ENCODE data around the gene PARS2. TPM values are rescaled to one million over a fixed set of nuclear protein-coding genes. Genes with fewer than 3 reads are reported as not detected.

PARS2 gene
- total RNA-seq, 1 experiment from 2014 or later: 9.6 TPM

GRCh38 chr1:54748094-54748835 lies 16.1 kb downstream of the PARS2 start:
- ChIA-PET CTCF (no interaction called here), RAD21 (ENCODE audit: low non-redundant PET in 1 of 2, low total read pairs in 2 of 2, uncharacterized antibody in 2 of 2, unreplicated experiment in 2 of 2) (no interaction called here), POLR2A (no interaction called here)
- intact Hi-C loops (cut with micrococcal nuclease): no loop called here
- Histone ChIP-seq H3K79me2 (ENCODE audit: insufficient read depth, low read length) (no peaks in the 10 kb centered on the region), H3K9me3 (ENCODE audit: control insufficient read depth in 1 of 2, insufficient read depth in 1 of 2, low read depth in 1 of 2, low read length in 2 of 2) (no peaks in the 10 kb centered on the region), H3K9me2 (ENCODE audit: insufficient read depth) (no peaks in the 10 kb centered on the region), H3K9ac (ENCODE audit: low read length) (no peak overlapping the region), H4K20me1 (ENCODE audit: insufficient read depth) (no peaks in the 10 kb centered on the region), H3K27ac (ENCODE audit: low read depth, low read length) (no peak overlapping the region), H3K4me2 (ENCODE audit: low read length) (no peak overlapping the region), H2AFZ (ENCODE audit: low read depth, low read length, poor library complexity, severe bottlenecking) (no peak overlapping the region), H3K36me3 (ENCODE audit: control insufficient read depth in 1 of 2, insufficient read depth in 2 of 2, low read length in 2 of 2) (peaks cover 0 to 7% of the 10 kb centered on the region in 2 experiments; a peak in 1 of 4 replicates), H3K4me1 (ENCODE audit: control insufficient read depth in 1 of 2, insufficient read depth in 2 of 2, low read length in 2 of 2) (no peaks in the 10 kb centered on the region), H3K4me3 (replicated peaks in 1 of 2; ENCODE audit: low read depth in 1 of 2, low read length in 2 of 2) (no peak overlapping the region), H3K27me3 (ENCODE audit: insufficient read depth, low read length) (no peaks in the 10 kb centered on the region)
- BruUV-seq (replicated peaks): no TSS peak
- DNase-seq (ENCODE audit: low read depth, low spot score) (no peak), ATAC-seq (no peak)
- TF ChIP-seq YY1 (IDR thresholded peaks at IDR 0.05; ENCODE audit: extremely low read depth, insufficient replicate concordance, low read depth, low read length) (no peak), RAD21 (IDR thresholded peaks at IDR 0.05; ENCODE audit: low read depth) (no peak), SIN3A (IDR thresholded peaks at IDR 0.05; ENCODE audit: low read depth) (no peak), POLR2AphosphoS5 (IDR thresholded peaks at IDR 0.05; ENCODE audit: low read depth, low read length) (no peak), CEBPB (IDR thresholded peaks at IDR 0.05; ENCODE audit: low read depth) (no peak)

GRCh38 chr1:54745864-54746263 lies 18.5 kb downstream of the PARS2 start:
- Histone ChIP-seq H3K79me2 (ENCODE audit: insufficient read depth, low read length) (no peaks in the 10 kb centered on the region), H3K9ac (ENCODE audit: low read length) (no peak overlapping the region), H4K20me1 (ENCODE audit: insufficient read depth) (no peaks in the 10 kb centered on the region), H3K36me3 (ENCODE audit: control insufficient read depth in 1 of 2, insufficient read depth in 2 of 2, low read length in 2 of 2) (peaks cover 10 to 15% of the 10 kb centered on the region in 2 experiments; a peak in 2 of 4 replicates), H3K27me3 (ENCODE audit: insufficient read depth, low read length) (no peaks in the 10 kb centered on the region), H3K9me2 (ENCODE audit: insufficient read depth) (no peaks in the 10 kb centered on the region), H3K4me3 (replicated peaks in 1 of 2; ENCODE audit: low read depth in 1 of 2, low read length in 2 of 2) (no peak overlapping the region), H2AFZ (ENCODE audit: low read depth, low read length, poor library complexity, severe bottlenecking) (no peak overlapping the region), H3K4me1 (ENCODE audit: control insufficient read depth in 1 of 2, insufficient read depth in 2 of 2, low read length in 2 of 2) (no peaks in the 10 kb centered on the region), H3K9me3 (ENCODE audit: control insufficient read depth in 1 of 2, insufficient read depth in 1 of 2, low read depth in 1 of 2, low read length in 2 of 2) (no peaks in the 10 kb centered on the region), H3K4me2 (ENCODE audit: low read length) (no peak overlapping the region), H3K27ac (ENCODE audit: low read depth, low read length) (no peak overlapping the region)
- no TSS peak for BruUV-seq (replicated peaks)
- ChIA-PET RAD21 (ENCODE audit: low non-redundant PET in 1 of 2, low total read pairs in 2 of 2, uncharacterized antibody in 2 of 2, unreplicated experiment in 2 of 2) (no interaction called here), POLR2A (no interaction called here), CTCF (no interaction called here)
- DNase-seq (ENCODE audit: low read depth, low spot score): no peak
- no peak for ATAC-seq
- intact Hi-C loops (cut with micrococcal nuclease): no loop called here
- TF ChIP-seq ELF1 (IDR thresholded peaks at IDR 0.05; ENCODE audit: borderline replicate concordance, low read depth): no peak
- TF ChIP-seq FOSL1 (IDR thresholded peaks at IDR 0.05; ENCODE audit: low read depth): no peak
- TF ChIP-seq POLR2AphosphoS5 (IDR thresholded peaks at IDR 0.05; ENCODE audit: low read depth, low read length): no peak
- no peak for TF ChIP-seq RAD21 (IDR thresholded peaks at IDR 0.05; ENCODE audit: low read depth)
- no peak for TF ChIP-seq TCF7L2 (IDR thresholded peaks at IDR 0.05; ENCODE audit: borderline replicate concordance, extremely low read depth, insufficient read depth, insufficient read length)
- TF ChIP-seq EZH2 (IDR thresholded peaks at IDR 0.05): no peak
- no peak for TF ChIP-seq ZFX (IDR thresholded peaks at IDR 0.05)
- no peak for TF ChIP-seq SRF (IDR thresholded peaks at IDR 0.05; ENCODE audit: low read depth)
- TF ChIP-seq, protein P1, sequence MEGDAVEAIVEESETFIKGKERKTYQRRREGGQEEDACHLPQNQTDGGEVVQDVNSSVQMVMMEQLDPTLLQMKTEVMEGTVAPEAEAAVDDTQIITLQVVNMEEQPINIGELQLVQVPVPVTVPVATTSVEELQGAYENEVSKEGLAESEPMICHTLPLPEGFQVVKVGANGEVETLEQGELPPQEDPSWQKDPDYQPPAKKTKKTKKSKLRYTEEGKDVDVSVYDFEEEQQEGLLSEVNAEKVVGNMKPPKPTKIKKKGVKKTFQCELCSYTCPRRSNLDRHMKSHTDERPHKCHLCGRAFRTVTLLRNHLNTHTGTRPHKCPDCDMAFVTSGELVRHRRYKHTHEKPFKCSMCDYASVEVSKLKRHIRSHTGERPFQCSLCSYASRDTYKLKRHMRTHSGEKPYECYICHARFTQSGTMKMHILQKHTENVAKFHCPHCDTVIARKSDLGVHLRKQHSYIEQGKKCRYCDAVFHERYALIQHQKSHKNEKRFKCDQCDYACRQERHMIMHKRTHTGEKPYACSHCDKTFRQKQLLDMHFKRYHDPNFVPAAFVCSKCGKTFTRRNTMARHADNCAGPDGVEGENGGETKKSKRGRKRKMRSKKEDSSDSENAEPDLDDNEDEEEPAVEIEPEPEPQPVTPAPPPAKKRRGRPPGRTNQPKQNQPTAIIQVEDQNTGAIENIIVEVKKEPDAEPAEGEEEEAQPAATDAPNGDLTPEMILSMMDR (IDR thresholded peaks at IDR 0.05 in 2 of 3, conservative IDR thresholded peaks at IDR 0.05 in 1 of 3; ENCODE audit: borderline replicate concordance in 1 of 3, insufficient read depth in 1 of 3, low read depth in 2 of 3, low read length in 2 of 3): no peak
- TF ChIP-seq, protein P2, sequence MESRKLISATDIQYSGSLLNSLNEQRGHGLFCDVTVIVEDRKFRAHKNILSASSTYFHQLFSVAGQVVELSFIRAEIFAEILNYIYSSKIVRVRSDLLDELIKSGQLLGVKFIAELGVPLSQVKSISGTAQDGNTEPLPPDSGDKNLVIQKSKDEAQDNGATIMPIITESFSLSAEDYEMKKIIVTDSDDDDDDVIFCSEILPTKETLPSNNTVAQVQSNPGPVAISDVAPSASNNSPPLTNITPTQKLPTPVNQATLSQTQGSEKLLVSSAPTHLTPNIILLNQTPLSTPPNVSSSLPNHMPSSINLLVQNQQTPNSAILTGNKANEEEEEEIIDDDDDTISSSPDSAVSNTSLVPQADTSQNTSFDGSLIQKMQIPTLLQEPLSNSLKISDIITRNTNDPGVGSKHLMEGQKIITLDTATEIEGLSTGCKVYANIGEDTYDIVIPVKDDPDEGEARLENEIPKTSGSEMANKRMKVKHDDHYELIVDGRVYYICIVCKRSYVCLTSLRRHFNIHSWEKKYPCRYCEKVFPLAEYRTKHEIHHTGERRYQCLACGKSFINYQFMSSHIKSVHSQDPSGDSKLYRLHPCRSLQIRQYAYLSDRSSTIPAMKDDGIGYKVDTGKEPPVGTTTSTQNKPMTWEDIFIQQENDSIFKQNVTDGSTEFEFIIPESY (IDR thresholded peaks at IDR 0.05; ENCODE audit: extremely low read depth, insufficient replicate concordance, low read length): no peak
